HG03342 (cell line): Measurements from ENCODE around the gene DYNLL2.
A peak's percentile ranks its signal among the peaks of the same experiment; 100 is the strongest.
"Not testable (repeated sequence)": the region's sequence is repeated elsewhere in the genome, so short reads cannot be mapped to it uniquely, and the experiment has no call there.

Experiments
- ATAC-seq: cut with Tn5 transposase; IDR thresholded peaks from one replicate; pipeline ENCODE4 v1.9.1; 2021; ENCODE audit warnings: mild to moderate bottlenecking, moderate library complexity; ENCODE audit not compliant: unreplicated experiment

DYNLL2 gene

GRCh38 chr17:58072862-58073261, 10.4 kb upstream of the DYNLL2 start:
- ATAC-seq = no peak

- not testable (repeated sequence) for ATAC-seq
Measured at GRCh38 chr17:58073266-58073665, 10.0 kb upstream of the DYNLL2 start.

GRCh38 chr17:58074406-58074805, 8.8 kb upstream of the DYNLL2 start:
- ATAC-seq = not testable (repeated sequence)

- ATAC-seq = no peak
Measured at GRCh38 chr17:58079300-58080033, 3.8 kb upstream of the DYNLL2 start.

GRCh38 chr17:58081646-58082340, 1.4 kb upstream of the DYNLL2 start:
- no peak for ATAC-seq

GRCh38 chr17:58082341-58082869, 814 bp upstream of the DYNLL2 start:
- no peak for ATAC-seq

GRCh38 chr17:58083491-58084316, 485 bp downstream of the DYNLL2 start:
- peak; percentile 49 for ATAC-seq

- no peak for ATAC-seq
Measured at GRCh38 chr17:58084317-58084981, 1.2 kb downstream of the DYNLL2 start.

- no peak for ATAC-seq
Measured at GRCh38 chr17:58085039-58085715, 2.0 kb downstream of the DYNLL2 start.

GRCh38 chr17:58086953-58087352, 3.7 kb downstream of the DYNLL2 start:
- ATAC-seq = no peak

GRCh38 chr17:58088624-58089023, 5.4 kb downstream of the DYNLL2 start:
- ATAC-seq = no peak

GRCh38 chr17:58089111-58089510, 5.9 kb downstream of the DYNLL2 start:
- ATAC-seq = no peak

GRCh38 chr17:58091024-58091567, 7.9 kb downstream of the DYNLL2 start:
- ATAC-seq = no peak

GRCh38 chr17:58092101-58092796, 9.0 kb downstream of the DYNLL2 start:
- ATAC-seq = no peak

- no peak for ATAC-seq
Measured at GRCh38 chr17:58092797-58093385, 9.7 kb downstream of the DYNLL2 start.

GRCh38 chr17:58094118-58094517, 10.9 kb downstream of the DYNLL2 start:
- ATAC-seq = no peak

- no peak for ATAC-seq
Measured at GRCh38 chr17:58096892-58097291, 13.7 kb downstream of the DYNLL2 start.

- ATAC-seq = no peak
Measured at GRCh38 chr17:58097384-58098088, 14.3 kb downstream of the DYNLL2 start.
